Cardiac muscle cell (in vitro differentiated cells and primary cell): ENCODE results near the gene DSN1. TPM values are rescaled to one million over a fixed set of nuclear protein-coding genes. Genes with fewer than 3 reads are reported as not detected.
A peak's percentile ranks its signal among the peaks of the same experiment; 100 is the strongest.

Experiments
- DNase-seq, 2 donors: peaks; one replicate each; pipeline versions ENCODE4 v3.0.0 to v3.0.0-alpha.2; 2010 to 2017; ENCODE audit warnings: low read depth in 1 of 2, low spot score in 1 of 2
- H3K27ac ChIP-seq: fragments of 200-600 bp; sonication (generic); 2 replicates; pipeline ENCODE4 v1.5.1; 2016
- H3K27me3 ChIP-seq: fragments of 200-600 bp; sonication (generic); 2 replicates; pipeline ENCODE4 v1.6.0; 2016; ENCODE audit warnings: control low read depth
- H3K36me3 ChIP-seq: fragments of 200-600 bp; sonication (generic); 2 replicates; pipeline ENCODE4 v1.5.1; 2016; ENCODE audit warnings: control low read depth
- H3K4me1 ChIP-seq: fragments of 200-600 bp; sonication (generic); 2 replicates; pipeline ENCODE4 v1.8.1; 2017; ENCODE audit warnings: low read depth, mild to moderate bottlenecking, mixed run types
- H3K4me3 ChIP-seq: fragments of 200-600 bp; sonication (generic); 2 replicates; pipeline ENCODE4 v1.5.1; 2016; ENCODE audit warnings: mild to moderate bottlenecking
- H3K9me3 ChIP-seq: fragments of 200-600 bp; sonication (generic); 2 replicates; pipeline ENCODE4 v1.5.1; 2017; ENCODE audit warnings: low read depth, mild to moderate bottlenecking, control low read depth
- CTCF ChIP-seq: IDR thresholded peaks from 2 replicates; pipeline ENCODE4 v1.5.1; 2012; ENCODE audit warnings: low read depth, mild to moderate bottlenecking, low read length
- polyA plus RNA-seq: library from polyadenylated mRNA; unstranded; fragments of >200 nt; fragmentation: Nextera tagmentation; extraction: Ambion mirVana; gene quantifications from 2 replicates; pipeline ENCODE4 v1.2.1, GENCODE V29; 2016
- total RNA-seq: library from RNA; depleted of rRNA; stranded (reverse); fragments of >200 nt; gene quantifications from 2 replicates; pipeline ENCODE4 v1.2.3, GENCODE V29; 2016

The DSN1 gene
- total and polyA plus RNA-seq, 2 experiments from 2014 or later, result 10.2 to 18.6 TPM

GRCh38 chr20:36819659-36820058 is 46.1 kb upstream of the DSN1 start:
- DNase-seq, result peak in 1 of 2 donors; percentile 58
- TF ChIP-seq CTCF, result no peak
- H3K36me3 ChIP-seq, result peaks cover 12% of the 10 kb centered on the region
- H3K27ac ChIP-seq, result peak overlapping the region; percentile 86
- H3K4me3 ChIP-seq, result no peak overlapping the region
- no peaks in the 10 kb centered on the region for H3K27me3 ChIP-seq
- H3K4me1 ChIP-seq, result peaks cover 21% of the 10 kb centered on the region
- no peaks in the 10 kb centered on the region for H3K9me3 ChIP-seq

GRCh38 chr20:36818861-36819260 is 45.3 kb upstream of the DSN1 start:
- Histone ChIP-seq H3K27me3 (no peaks in the 10 kb centered on the region), H3K9me3 (no peaks in the 10 kb centered on the region), H3K4me3 (no peak overlapping the region), H3K4me1 (peaks cover 21% of the 10 kb centered on the region), H3K27ac (no peak overlapping the region), H3K36me3 (peaks cover 16% of the 10 kb centered on the region)
- DNase-seq, result peak in 1 of 2 donors; percentile 18
- no peak for TF ChIP-seq CTCF

- no peak for DNase-seq
- H3K27ac ChIP-seq, result no peak overlapping the region
- H3K27me3 ChIP-seq, result no peaks in the 10 kb centered on the region
- peaks cover 16% of the 10 kb centered on the region for H3K36me3 ChIP-seq
- no peak for TF ChIP-seq CTCF
- H3K4me1 ChIP-seq, result peaks cover 21% of the 10 kb centered on the region
- H3K4me3 ChIP-seq, result no peak overlapping the region
- no peaks in the 10 kb centered on the region for H3K9me3 ChIP-seq
Measured at GRCh38 chr20:36818185-36818584, 44.6 kb upstream of the DSN1 start.

DNA sequence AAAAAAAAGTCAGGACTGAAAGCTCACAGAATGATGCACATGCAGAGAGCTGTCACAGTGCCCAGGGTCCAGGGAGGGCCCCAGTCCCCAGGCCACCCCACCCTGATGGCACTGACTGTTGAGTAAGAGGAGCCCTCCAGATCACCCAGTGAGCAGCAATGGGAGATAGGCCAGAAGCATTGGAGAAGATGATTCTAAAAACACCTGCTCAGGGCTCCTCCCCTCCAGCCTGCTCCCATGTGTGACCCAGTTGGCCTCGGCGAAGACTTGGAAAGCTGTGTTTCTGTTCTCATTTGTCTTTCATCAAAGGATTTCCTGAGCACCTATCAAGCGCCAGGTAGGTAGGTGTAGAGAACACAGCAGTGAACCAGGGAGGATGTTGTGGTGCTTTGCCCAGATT is 43.9 kb upstream of the DSN1 start:
- DNase-seq, result no peak
- peaks cover 17% of the 10 kb centered on the region for H3K36me3 ChIP-seq
- TF ChIP-seq CTCF, result no peak

GRCh38 chr20:36815454-36816091 is 42.0 kb upstream of the DSN1 start:
- no peak overlapping the region for H3K4me3 ChIP-seq
- peaks cover 26% of the 10 kb centered on the region for H3K36me3 ChIP-seq
- no peaks in the 10 kb centered on the region for H3K27me3 ChIP-seq
- H3K4me1 ChIP-seq, result peaks cover 12% of the 10 kb centered on the region
- DNase-seq, result no peak
- no peaks in the 10 kb centered on the region for H3K9me3 ChIP-seq
- no peak overlapping the region for H3K27ac ChIP-seq
- TF ChIP-seq CTCF, result no peak

More for the DNA sequence above, 43.9 kb upstream of the DSN1 start:
- no peak overlapping the region for H3K4me3 ChIP-seq
- H3K4me1 ChIP-seq, result peaks cover 21% of the 10 kb centered on the region
- no peaks in the 10 kb centered on the region for H3K9me3 ChIP-seq
- H3K27me3 ChIP-seq, result no peaks in the 10 kb centered on the region
- no peak overlapping the region for H3K27ac ChIP-seq
